HCT116 (cell line): ENCODE results near the gene SOX6. TPM values are rescaled to one million over a fixed set of nuclear protein-coding genes. Genes with fewer than 3 reads are reported as not detected.

Experiments used
- ATAC-seq: fragments of 200-7000 bp; cut with Tn5 transposase; 2 replicates; pipeline ENCODE4 v1.9.1; 2020; ENCODE audit warnings: mild to moderate bottlenecking, moderate library complexity
- BruUV-seq: library from RNA; stranded (reverse); fragments of 400-500 nt; replicated peaks from 2 replicates; lab custom pipeline; 2021; lab: Mats Ljungman, UMichigan
- CTCF ChIA-PET: fragments of 300-600 bp; sonication (Branson Sonifier 250); formaldehyde crosslinking; loops from one replicate; lab custom pipeline; 2021; ENCODE audit warnings: antibody characterized with exemption; lab: Charles Lee
- POLR2A ChIA-PET: fragments of 300-600, 350-600 bp; sonication (Branson Sonifier 250); formaldehyde crosslinking; loops from one replicate; lab custom pipeline; 2021; ENCODE audit warnings: antibody characterized with exemption; lab: Charles Lee
- RAD21 ChIA-PET, 2 experiments: fragments of 300-600 bp; sonication (Branson Sonifier 250); formaldehyde crosslinking; loops; one replicate each; lab custom pipeline; 2023; ENCODE audit warnings: low total read pairs in 2 of 2; ENCODE audit not compliant: uncharacterized antibody in 2 of 2, unreplicated experiment in 2 of 2, low non-redundant PET in 1 of 2; lab: Charles Lee
- DNase-seq: peaks from one replicate; pipeline ENCODE4 v3.0.0-alpha.2; 2010; ENCODE audit warnings: low read depth, low spot score
- H2AFZ ChIP-seq: fragments of 200-600 bp; shearing (Covaris generic), sonication (generic); 2 replicates; pipeline ENCODE4 v1.6.1; 2017; ENCODE audit warnings: low read depth, mixed run types, mixed read lengths, antibody characterized with exemption, low read length; ENCODE audit not compliant: poor library complexity, severe bottlenecking
- H3K27ac ChIP-seq: 2 replicates; pipeline ENCODE4 v1.5.1; 2012; ENCODE audit warnings: low read depth, low read length
- H3K27me3 ChIP-seq: fragments of 200-600 bp; sonication (generic); 2 replicates; pipeline ENCODE4 v1.6.1; 2016; ENCODE audit warnings: mixed run types, low read length, mixed read lengths; ENCODE audit not compliant: insufficient read depth
- H3K36me3 ChIP-seq, 2 experiments: fragments of 200-500 bp in 1 of 2; fragments of 200-600 bp in 1 of 2; sonication (Bioruptor generic) in 1 of 2; sonication (generic) in 1 of 2; 2 replicates each; pipeline versions ENCODE4 v1.5.1 to v1.6.1; 2014 to 2016; ENCODE audit warnings: low read length in 2 of 2, inconsistent platforms in 1 of 2, mixed read lengths in 1 of 2, mixed run types in 1 of 2; ENCODE audit not compliant: insufficient read depth in 2 of 2, control insufficient read depth in 1 of 2
- H3K4me1 ChIP-seq, 2 experiments: fragments of 200-600 bp in 1 of 2; sonication (generic) in 1 of 2; 2 replicates each; pipeline versions ENCODE4 v1.5.1 to v1.6.1; 2012 to 2017; ENCODE audit warnings: low read length in 2 of 2, inconsistent platforms in 1 of 2, mild to moderate bottlenecking in 1 of 2, mixed read lengths in 1 of 2, mixed run types in 1 of 2, moderate library complexity in 1 of 2; ENCODE audit not compliant: insufficient read depth in 2 of 2, control insufficient read depth in 1 of 2
- H3K4me2 ChIP-seq: fragments of 200-600 bp; sonication (generic); 2 replicates; pipeline ENCODE4 v1.6.1; 2017; ENCODE audit warnings: mixed run types, low read length, mixed read lengths
- H3K4me3 ChIP-seq, 2 experiments: fragments of 200-600 bp in 1 of 2; sonication (generic) in 1 of 2; replicated peaks in 1 of 2; 2 replicates each; pipeline ENCODE4 v1.5.1; 2011 to 2016; ENCODE audit warnings: low read length in 2 of 2, control low read depth in 1 of 2, low read depth in 1 of 2, mild to moderate bottlenecking in 1 of 2, mixed read lengths in 1 of 2, mixed run types in 1 of 2
- H3K79me2 ChIP-seq: fragments of 200-600 bp; sonication (generic); 2 replicates; pipeline ENCODE4 v1.6.1; 2017; ENCODE audit warnings: mild to moderate bottlenecking, mixed run types, low read length, moderate library complexity, mixed read lengths; ENCODE audit not compliant: insufficient read depth
- H3K9ac ChIP-seq: fragments of 200-600 bp; sonication (generic); 2 replicates; pipeline ENCODE4 v1.6.1; 2016; ENCODE audit warnings: low read length, mixed read lengths
- H3K9me2 ChIP-seq: fragments of 200-600 bp; sonication (generic), shearing (Covaris generic); 2 replicates; pipeline ENCODE4 v1.6.1; 2017; ENCODE audit warnings: mixed run types, mild to moderate bottlenecking, moderate library complexity; ENCODE audit not compliant: insufficient read depth
- H3K9me3 ChIP-seq, 2 experiments: fragments of 200-500 bp in 1 of 2; fragments of 200-600 bp in 1 of 2; sonication (Bioruptor generic) in 1 of 2; sonication (generic) in 1 of 2; 2 replicates each; pipeline ENCODE4 v1.6.1; 2014 to 2017; ENCODE audit warnings: low read length in 2 of 2, mixed read lengths in 2 of 2, inconsistent platforms in 1 of 2, low read depth in 1 of 2, mild to moderate bottlenecking in 1 of 2, mixed run types in 1 of 2, moderate library complexity in 1 of 2; ENCODE audit not compliant: control insufficient read depth in 1 of 2, insufficient read depth in 1 of 2
- H4K20me1 ChIP-seq: fragments of 200-600 bp; sonication (generic), shearing (Covaris generic); 2 replicates; pipeline ENCODE4 v1.6.1; 2017; ENCODE audit warnings: mixed run types, mild to moderate bottlenecking, moderate library complexity; ENCODE audit not compliant: insufficient read depth
- CBX3 ChIP-seq: IDR thresholded peaks from 2 replicates; pipeline ENCODE4 v1.6.1; 2012; ENCODE audit warnings: low read depth
- CEBPB ChIP-seq: IDR thresholded peaks from 2 replicates; pipeline ENCODE4 v1.6.1; 2012; ENCODE audit warnings: low read depth
- EGR1 ChIP-seq: IDR thresholded peaks from 2 replicates; pipeline ENCODE4 v1.6.1; 2012; ENCODE audit warnings: low read depth
- EZH2phosphoT487 ChIP-seq: fragments of 200-600 bp; IDR thresholded peaks from 2 replicates; pipeline ENCODE4 v1.6.1; 2018; ENCODE audit warnings: antibody characterized with exemption, borderline replicate concordance
- FOSL1 ChIP-seq: IDR thresholded peaks from 2 replicates; pipeline ENCODE4 v1.6.1; 2012; ENCODE audit warnings: low read depth
- JUND ChIP-seq: IDR thresholded peaks from 2 replicates; pipeline ENCODE4 v1.6.1; 2012
- MAX ChIP-seq: IDR thresholded peaks from 2 replicates; pipeline ENCODE4 v1.6.1; 2012
- POLR2A ChIP-seq: IDR thresholded peaks from 2 replicates; pipeline ENCODE4 v1.7.0; 2011; ENCODE audit warnings: borderline replicate concordance; ENCODE audit not compliant: insufficient read depth, insufficient read length; ENCODE audit errors: extremely low read depth
- POLR2AphosphoS5 ChIP-seq: IDR thresholded peaks from 2 replicates; pipeline ENCODE4 v1.6.1; 2011; ENCODE audit warnings: mild to moderate bottlenecking, low read depth, low read length, moderate library complexity
- SIN3A ChIP-seq: IDR thresholded peaks from 2 replicates; pipeline ENCODE4 v1.6.1; 2012; ENCODE audit warnings: low read depth
- SP1 ChIP-seq: IDR thresholded peaks from 2 replicates; pipeline ENCODE4 v1.6.1; 2012; ENCODE audit warnings: low read depth
- SRF ChIP-seq: IDR thresholded peaks from 2 replicates; pipeline ENCODE4 v1.6.1; 2012; ENCODE audit warnings: low read depth
- ZBTB33 ChIP-seq: IDR thresholded peaks from 2 replicates; pipeline ENCODE4 v1.6.1; 2011; ENCODE audit warnings: mild to moderate bottlenecking, low read length, moderate library complexity; ENCODE audit not compliant: insufficient replicate concordance; ENCODE audit errors: extremely low read depth
- ZFX ChIP-seq: fragments of 450-650 bp; IDR thresholded peaks from 2 replicates; pipeline ENCODE4 v1.6.1; 2017
- ZNF274 ChIP-seq: fragments of 200-500 bp; sonication (Bioruptor generic); IDR thresholded peaks from 2 replicates; pipeline ENCODE4 v1.6.1; 2014; ENCODE audit warnings: mild to moderate bottlenecking, low read depth, low read length, inconsistent platforms
- intact Hi-C: fragments of 100-400 bp; cut with micrococcal nuclease; formaldehyde crosslinking; loops from 2 replicates; pipeline ENCODE4 v1.10.0; 2022
- total RNA-seq: library from RNA; stranded (reverse); gene quantifications from one replicate; pipeline ENCODE4 v1.2.1, GENCODE V29; 2021; ENCODE audit not compliant: unreplicated experiment

The SOX6 gene
- total RNA-seq, 1 experiment from 2014 or later = 0.81 TPM

GRCh38 chr11:16278273-16278672, 78.1 kb downstream of the SOX6 start:
- peaks cover 4% of the 10 kb centered on the region; the same call in 1 of the 2 replicates for H3K27me3 ChIP-seq
- H3K27ac ChIP-seq = no peak overlapping the region
- H3K79me2 ChIP-seq = no peaks in the 10 kb centered on the region
- ATAC-seq (no peak), DNase-seq (no peak)
- no peaks in the 10 kb centered on the region; a peak in 1 of 4 replicates for H3K36me3 ChIP-seq
- no peak overlapping the region for H3K4me3 ChIP-seq
- ChIA-PET POLR2A (no interaction called here), RAD21 (no interaction called here), CTCF (no interaction called here)
- H2AFZ ChIP-seq = no peak overlapping the region
- no peaks in the 10 kb centered on the region for H3K4me1 ChIP-seq
- H3K9me2 ChIP-seq = no peaks in the 10 kb centered on the region
- TF ChIP-seq POLR2AphosphoS5 = no peak
- no peak for TF ChIP-seq MAX
- no peak for TF ChIP-seq ZNF274
- TF ChIP-seq FOSL1 = no peak
- no peak for TF ChIP-seq JUND
- no peak for TF ChIP-seq SP1
- no peak for TF ChIP-seq CBX3
- TF ChIP-seq EGR1 = no peak
- no peak for TF ChIP-seq CEBPB
- no peak for TF ChIP-seq SRF
- TF ChIP-seq ZBTB33 = no peak
- no peak for TF ChIP-seq SIN3A
- TF ChIP-seq POLR2A = no peak
- TF ChIP-seq EZH2phosphoT487 = no peak
- no peak for TF ChIP-seq ZFX
- no peak overlapping the region for H3K4me2 ChIP-seq
- BruUV-seq = no TSS peak
- H3K9ac ChIP-seq = no peak overlapping the region
- intact Hi-C loops = no loop called here
- no peaks in the 10 kb centered on the region for H3K9me3 ChIP-seq
- no peaks in the 10 kb centered on the region; the same call in 1 of the 2 replicates for H4K20me1 ChIP-seq
